WTC11 (cell line): Measurements from ENCODE around the gene GOLGB1.

Experiments used
- ATF3 ChIP-seq: sonication (generic); formaldehyde crosslinking; conservative IDR thresholded peaks from 2 replicates; pipeline ENCODE4 v1.8.1; 2022; ENCODE audit warnings: mild to moderate bottlenecking, missing genetic modification reagents
- CREM ChIP-seq: sonication (generic); formaldehyde crosslinking; IDR thresholded peaks from 2 replicates; pipeline ENCODE4 v1.8.1; 2022; ENCODE audit warnings: mild to moderate bottlenecking, missing genetic modification reagents, moderate library complexity
- CTCF ChIP-seq: fragments of 200-600 bp; IDR thresholded peaks from 2 replicates; pipeline ENCODE4 v1.8.0; 2022; ENCODE audit warnings: antibody characterized with exemption
- FOXK1 ChIP-seq: sonication (generic); formaldehyde crosslinking; IDR thresholded peaks from 2 replicates; pipeline ENCODE4 v1.8.0; 2022; ENCODE audit warnings: mild to moderate bottlenecking, moderate library complexity, missing genetic modification reagents
- FOXP1 ChIP-seq: sonication (generic); formaldehyde crosslinking; IDR thresholded peaks from 2 replicates; pipeline ENCODE4 v1.8.0; 2022; ENCODE audit warnings: missing genetic modification reagents, mild to moderate bottlenecking, moderate library complexity, borderline replicate concordance
- HMGA2 ChIP-seq: fragments of 250-450 bp; sonication (Bioruptor Pico); IDR thresholded peaks from 2 replicates; pipeline ENCODE4 v1.4.0; 2021; ENCODE audit warnings: mild to moderate bottlenecking, moderate library complexity
- IRF1 ChIP-seq: sonication (generic); formaldehyde crosslinking; IDR thresholded peaks from 2 replicates; pipeline ENCODE4 v1.8.0; 2023; ENCODE audit warnings: missing genetic modification reagents
- NR2C2 ChIP-seq: sonication (generic); formaldehyde crosslinking; IDR thresholded peaks from 2 replicates; pipeline ENCODE4 v1.8.0; 2022; ENCODE audit warnings: mild to moderate bottlenecking, missing genetic modification reagents
- SP1 ChIP-seq: sonication (generic); formaldehyde crosslinking; conservative IDR thresholded peaks from 2 replicates; pipeline ENCODE4 v1.8.1; 2022; ENCODE audit warnings: missing genetic modification reagents
- TP53 ChIP-seq: sonication (generic); formaldehyde crosslinking; IDR thresholded peaks from 2 replicates; pipeline ENCODE4 v1.8.1; 2023; ENCODE audit warnings: mild to moderate bottlenecking, missing genetic modification reagents
- ZBTB21 ChIP-seq: sonication (generic); formaldehyde crosslinking; IDR thresholded peaks from 2 replicates; pipeline ENCODE4 v1.8.1; 2023; ENCODE audit warnings: mild to moderate bottlenecking, missing genetic modification reagents, borderline replicate concordance
- ZNF232 ChIP-seq: sonication (generic); formaldehyde crosslinking; IDR thresholded peaks from 2 replicates; pipeline ENCODE4 v1.8.0; 2022; ENCODE audit warnings: mild to moderate bottlenecking, missing genetic modification reagents

- no peak for TF ChIP-seq CTCF
- no peak for TF ChIP-seq HMGA2 (CRISPR knock-in tag)
- no peak for TF ChIP-seq TP53 (CRISPR knock-in tag)
- TF ChIP-seq ZBTB21 (CRISPR knock-in tag): no peak
- TF ChIP-seq FOXK1 (CRISPR knock-in tag): no peak
- TF ChIP-seq ATF3 (CRISPR knock-in tag): no peak
- no peak for TF ChIP-seq IRF1 (CRISPR knock-in tag)
- no peak for TF ChIP-seq FOXP1 (CRISPR knock-in tag)
- no peak for TF ChIP-seq CREM
- no peak for TF ChIP-seq ZNF232 (CRISPR knock-in tag)
- no peak for TF ChIP-seq NR2C2
- TF ChIP-seq SP1 (CRISPR knock-in tag): no peak
Measured at GRCh38 chr3:121739902-121740301, 9.6 kb downstream of the GOLGB1 start.
